PC-9 (cell line): ENCODE data around the gene MCC. TPM values are rescaled to one million over a fixed set of nuclear protein-coding genes. Genes with fewer than 3 reads are reported as not detected.

Experiments
- BruUV-seq: library from RNA; stranded (reverse); fragments of 400-500 nt; replicated peaks from 2 replicates; lab custom pipeline; 2021; lab: Mats Ljungman, UMichigan
- CTCF ChIA-PET: fragments of 300-600 bp; sonication (Branson Sonifier 250); formaldehyde crosslinking; loops from one replicate; lab custom pipeline; 2022; ENCODE audit warnings: antibody characterized with exemption; lab: Charles Lee
- POLR2A ChIA-PET: fragments of 300-600 bp; sonication (Branson Sonifier 250); formaldehyde crosslinking; loops from one replicate; lab custom pipeline; 2022; ENCODE audit warnings: antibody characterized with exemption; ENCODE audit not compliant: unreplicated experiment; lab: Charles Lee
- DNase-seq, 2 experiments: peaks; one replicate each; pipeline versions ENCODE4 v3.0.0 to v3.0.0-alpha.2; 2015 to 2022; ENCODE audit warnings: mixed read lengths in 1 of 2
- H2AFZ ChIP-seq: fragments of 200-600 bp; sonication (generic); 2 replicates; pipeline ENCODE4 v1.8.1; 2017; ENCODE audit warnings: antibody characterized with exemption
- H3F3A ChIP-seq: fragments of 200-600 bp; sonication (generic); 2 replicates; pipeline ENCODE4 v1.8.1; 2017; ENCODE audit warnings: antibody characterized with exemption, mild to moderate bottlenecking, low read depth; ENCODE audit not compliant: insufficient read depth
- H3K27ac ChIP-seq: fragments of 200-600 bp; sonication (generic); 2 replicates; pipeline ENCODE4 v1.6.1; 2016; ENCODE audit warnings: mixed run types
- H3K27me3 ChIP-seq: fragments of 200-600 bp; sonication (generic); 2 replicates; pipeline ENCODE4 v1.6.1; 2016; ENCODE audit warnings: low read depth, mixed run types; ENCODE audit not compliant: insufficient read depth
- H3K36me3 ChIP-seq: fragments of 200-600 bp; sonication (generic); 2 replicates; pipeline ENCODE4 v1.6.1; 2016; ENCODE audit warnings: low read depth, mixed run types
- H3K4me1 ChIP-seq: fragments of 200-600 bp; sonication (generic); replicated peaks from 2 replicates; pipeline ENCODE4 v1.6.1; 2016; ENCODE audit warnings: mixed run types; ENCODE audit not compliant: insufficient read depth
- H3K4me2 ChIP-seq: fragments of 200-600 bp; sonication (generic); 2 replicates; pipeline ENCODE4 v1.6.1; 2017; ENCODE audit warnings: mixed run types
- H3K4me3 ChIP-seq: fragments of 200-600 bp; sonication (generic); 2 replicates; pipeline ENCODE4 v1.6.1; 2016; ENCODE audit warnings: mixed run types
- H3K79me2 ChIP-seq: fragments of 200-600 bp; sonication (generic); 2 replicates; pipeline ENCODE4 v1.6.1; 2017; ENCODE audit warnings: low read depth, mixed run types
- H3K9me2 ChIP-seq: fragments of 200-600 bp; sonication (generic); 2 replicates; pipeline ENCODE4 v1.8.1; 2017; ENCODE audit warnings: mild to moderate bottlenecking; ENCODE audit not compliant: insufficient read depth
- H3K9me3 ChIP-seq: fragments of 200-600 bp; sonication (generic); 2 replicates; pipeline ENCODE4 v1.8.1; 2016; ENCODE audit warnings: low read depth; ENCODE audit not compliant: insufficient read depth
- H4K20me1 ChIP-seq: fragments of 200-600 bp; sonication (generic); 2 replicates; pipeline ENCODE4 v1.8.1; 2017; ENCODE audit not compliant: insufficient read depth
- EZH2 ChIP-seq: fragments of 200-600 bp; sonication (generic); IDR thresholded peaks from 2 replicates; pipeline ENCODE4 v1.8.0; 2017; ENCODE audit warnings: antibody characterized with exemption, low read depth
- intact Hi-C: fragments of 100-400 bp; cut with micrococcal nuclease; formaldehyde crosslinking; loops from one replicate; pipeline ENCODE4 v1.10.0; 2022; ENCODE audit not compliant: unreplicated experiment
- total RNA-seq: library from RNA; stranded (reverse); gene quantifications from 2 replicates; pipeline ENCODE4 v1.2.3, GENCODE V29; 2021
- TF ChIP-seq, protein P1 (sequence below): fragments of 200-600 bp; sonication (generic); conservative IDR thresholded peaks from 2 replicates; pipeline ENCODE4 v1.6.1; 2017; ENCODE audit warnings: mixed run types, antibody characterized with exemption, mild to moderate bottlenecking, moderate library complexity

MCC gene
- total RNA-seq, 1 experiment from 2014 or later: 2.5 TPM

DNA sequence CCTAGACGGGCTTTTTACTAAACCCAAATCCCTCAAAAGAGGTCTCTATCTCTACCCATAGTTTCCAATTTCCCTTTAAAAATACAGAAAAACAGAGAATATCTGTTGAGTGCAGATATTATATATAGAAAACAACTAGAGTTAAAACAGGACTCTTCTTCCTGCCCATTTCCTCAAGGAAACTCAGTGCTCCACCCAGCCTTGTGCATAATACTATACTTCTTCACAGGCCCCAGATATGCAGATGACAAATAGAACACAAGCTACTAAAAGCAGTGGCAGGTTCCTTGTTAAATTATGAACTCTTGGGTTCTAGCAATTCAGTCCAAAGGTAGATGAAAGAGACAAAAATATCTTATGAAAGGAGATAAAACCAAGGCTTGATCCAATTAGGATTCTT is 253.7 kb downstream of the MCC start:
- Histone ChIP-seq H3K4me3 (no peak overlapping the region), H4K20me1 (no peaks in the 10 kb centered on the region), H3K4me1 (no peaks in the 10 kb centered on the region), H3K27ac (no peak overlapping the region), H3F3A (no peaks in the 10 kb centered on the region), H3K27me3 (no peaks in the 10 kb centered on the region), H3K9me2 (0 out of 2 replicates have a peak, but pooled peaks cover 3% of the 10 kb centered on the region), H3K79me2 (no peaks in the 10 kb centered on the region), H3K4me2 (no peak overlapping the region), H3K9me3 (no peaks in the 10 kb centered on the region), H2AFZ (no peak overlapping the region), H3K36me3 (no peaks in the 10 kb centered on the region)
- intact Hi-C loops: no loop called here
- TF ChIP-seq, protein P1, sequence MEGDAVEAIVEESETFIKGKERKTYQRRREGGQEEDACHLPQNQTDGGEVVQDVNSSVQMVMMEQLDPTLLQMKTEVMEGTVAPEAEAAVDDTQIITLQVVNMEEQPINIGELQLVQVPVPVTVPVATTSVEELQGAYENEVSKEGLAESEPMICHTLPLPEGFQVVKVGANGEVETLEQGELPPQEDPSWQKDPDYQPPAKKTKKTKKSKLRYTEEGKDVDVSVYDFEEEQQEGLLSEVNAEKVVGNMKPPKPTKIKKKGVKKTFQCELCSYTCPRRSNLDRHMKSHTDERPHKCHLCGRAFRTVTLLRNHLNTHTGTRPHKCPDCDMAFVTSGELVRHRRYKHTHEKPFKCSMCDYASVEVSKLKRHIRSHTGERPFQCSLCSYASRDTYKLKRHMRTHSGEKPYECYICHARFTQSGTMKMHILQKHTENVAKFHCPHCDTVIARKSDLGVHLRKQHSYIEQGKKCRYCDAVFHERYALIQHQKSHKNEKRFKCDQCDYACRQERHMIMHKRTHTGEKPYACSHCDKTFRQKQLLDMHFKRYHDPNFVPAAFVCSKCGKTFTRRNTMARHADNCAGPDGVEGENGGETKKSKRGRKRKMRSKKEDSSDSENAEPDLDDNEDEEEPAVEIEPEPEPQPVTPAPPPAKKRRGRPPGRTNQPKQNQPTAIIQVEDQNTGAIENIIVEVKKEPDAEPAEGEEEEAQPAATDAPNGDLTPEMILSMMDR: no peak
- TF ChIP-seq EZH2: no peak
- ChIA-PET CTCF (no interaction called here), POLR2A (no interaction called here)
- DNase-seq: no peak
- BruUV-seq: no TSS peak

DNA sequence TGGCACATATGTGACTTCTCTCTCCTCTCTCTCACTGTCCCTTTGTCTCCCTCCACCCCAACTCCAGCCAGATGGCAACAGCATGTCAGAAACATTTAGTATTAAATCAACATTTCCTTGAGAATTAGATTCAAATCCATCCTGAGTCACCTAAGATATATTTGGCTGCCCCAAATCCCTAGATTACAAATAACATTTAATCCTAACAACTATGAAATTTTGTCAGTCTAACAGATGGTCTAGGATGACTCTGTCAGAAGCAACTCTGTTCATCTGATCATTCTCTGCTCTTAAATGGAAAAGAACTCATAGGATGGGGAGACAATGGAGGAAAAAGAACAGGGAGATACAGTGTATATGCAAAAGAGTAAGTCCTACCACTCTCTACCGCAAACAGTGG is 254.6 kb downstream of the MCC start:
- Histone ChIP-seq H3K9me2 (0 out of 2 replicates have a peak, but pooled peaks cover 3% of the 10 kb centered on the region), H3K36me3 (no peaks in the 10 kb centered on the region), H3K4me1 (no peaks in the 10 kb centered on the region), H4K20me1 (no peaks in the 10 kb centered on the region), H3K27ac (no peak overlapping the region), H3K79me2 (no peaks in the 10 kb centered on the region), H2AFZ (no peak overlapping the region), H3K4me2 (no peak overlapping the region), H3K9me3 (no peaks in the 10 kb centered on the region), H3F3A (no peaks in the 10 kb centered on the region), H3K4me3 (no peak overlapping the region), H3K27me3 (no peaks in the 10 kb centered on the region)
- no TSS peak for BruUV-seq
- no peak for DNase-seq
- intact Hi-C loops: no loop called here
- ChIA-PET CTCF (no interaction called here), POLR2A (no interaction called here)
- TF ChIP-seq, protein P1: no peak
- no peak for TF ChIP-seq EZH2

DNA sequence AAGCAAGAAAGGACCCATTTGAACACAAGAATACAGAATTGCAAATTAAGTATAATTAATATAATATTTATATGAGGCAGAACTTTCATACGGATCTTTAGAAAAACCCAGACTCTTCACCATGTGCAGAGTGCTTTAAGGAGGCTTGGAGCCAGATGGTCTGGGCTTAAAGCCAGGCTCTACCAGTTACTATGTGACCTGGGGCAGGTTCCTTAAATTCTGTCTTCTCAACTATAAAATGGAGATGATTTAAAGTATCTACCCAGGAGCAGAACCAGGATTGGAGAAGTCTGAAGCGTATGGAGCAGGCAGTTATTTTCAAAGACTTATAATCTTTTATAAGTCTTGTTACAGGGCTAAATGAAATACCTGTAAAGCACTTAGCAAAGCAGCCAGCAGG is 255.6 kb downstream of the MCC start:
- Histone ChIP-seq H3K27ac (no peak overlapping the region), H3K4me2 (no peak overlapping the region), H4K20me1 (no peaks in the 10 kb centered on the region), H2AFZ (no peak overlapping the region), H3K9me2 (0 out of 2 replicates have a peak, but pooled peaks cover 3% of the 10 kb centered on the region), H3K36me3 (no peaks in the 10 kb centered on the region), H3K9me3 (no peaks in the 10 kb centered on the region), H3K4me1 (no peaks in the 10 kb centered on the region), H3F3A (no peaks in the 10 kb centered on the region), H3K27me3 (no peaks in the 10 kb centered on the region), H3K4me3 (no peak overlapping the region), H3K79me2 (no peaks in the 10 kb centered on the region)
- CTCF ChIA-PET: no interaction called here
- BruUV-seq: no TSS peak
- intact Hi-C loops: no loop called here
- TF ChIP-seq EZH2: no peak
- TF ChIP-seq, protein P1: no peak
- POLR2A ChIA-PET: no interaction called here
- no peak for DNase-seq
